NT2/D1 (cell line): ENCODE results near the gene KRT17.
"Not testable (repeated sequence)": the region's sequence is repeated elsewhere in the genome, so short reads cannot be mapped to it uniquely, and the experiment has no call there.

ENCODE experiments used
- DNase-seq: peaks from one replicate; pipeline ENCODE4 v3.0.0-alpha.2; 2011; ENCODE audit warnings: low read depth, low spot score
- H3K27me3 ChIP-seq: 2 replicates; pipeline ENCODE4 v1.6.0; 2011; ENCODE audit warnings: mild to moderate bottlenecking; ENCODE audit not compliant: insufficient read length, insufficient read depth
- H3K36me3 ChIP-seq: 2 replicates; pipeline ENCODE4 v1.6.1; 2011; ENCODE audit warnings: mild to moderate bottlenecking, low read length, mixed read lengths; ENCODE audit not compliant: insufficient read depth, insufficient read length
- H3K4me1 ChIP-seq: 2 replicates; pipeline ENCODE4 v1.5.1; 2011; ENCODE audit not compliant: insufficient read depth, insufficient read length
- H3K4me3 ChIP-seq: 2 replicates; pipeline ENCODE4 v1.5.1; 2011; ENCODE audit warnings: low read depth; ENCODE audit not compliant: insufficient read length
- H3K9ac ChIP-seq: 2 replicates; pipeline ENCODE4 v1.6.0; 2011; ENCODE audit warnings: low read depth; ENCODE audit not compliant: insufficient read length
- H3K9me3 ChIP-seq: 2 replicates; pipeline ENCODE4 v1.5.1; 2011; ENCODE audit warnings: mild to moderate bottlenecking, low read length; ENCODE audit not compliant: insufficient read depth
- SUZ12 ChIP-seq: IDR thresholded peaks from 2 replicates; pipeline ENCODE4 v1.6.1; 2011; ENCODE audit not compliant: insufficient read length, insufficient read depth; ENCODE audit errors: extremely low read depth
- YY1 ChIP-seq: IDR thresholded peaks from 2 replicates; pipeline ENCODE4 v1.6.1; 2011; ENCODE audit not compliant: insufficient read length, insufficient read depth
- ZNF274 ChIP-seq: IDR thresholded peaks from 2 replicates; pipeline ENCODE4 v1.6.1; 2011; ENCODE audit warnings: mild to moderate bottlenecking, low read depth, low read length

KRT17 gene

DNA sequence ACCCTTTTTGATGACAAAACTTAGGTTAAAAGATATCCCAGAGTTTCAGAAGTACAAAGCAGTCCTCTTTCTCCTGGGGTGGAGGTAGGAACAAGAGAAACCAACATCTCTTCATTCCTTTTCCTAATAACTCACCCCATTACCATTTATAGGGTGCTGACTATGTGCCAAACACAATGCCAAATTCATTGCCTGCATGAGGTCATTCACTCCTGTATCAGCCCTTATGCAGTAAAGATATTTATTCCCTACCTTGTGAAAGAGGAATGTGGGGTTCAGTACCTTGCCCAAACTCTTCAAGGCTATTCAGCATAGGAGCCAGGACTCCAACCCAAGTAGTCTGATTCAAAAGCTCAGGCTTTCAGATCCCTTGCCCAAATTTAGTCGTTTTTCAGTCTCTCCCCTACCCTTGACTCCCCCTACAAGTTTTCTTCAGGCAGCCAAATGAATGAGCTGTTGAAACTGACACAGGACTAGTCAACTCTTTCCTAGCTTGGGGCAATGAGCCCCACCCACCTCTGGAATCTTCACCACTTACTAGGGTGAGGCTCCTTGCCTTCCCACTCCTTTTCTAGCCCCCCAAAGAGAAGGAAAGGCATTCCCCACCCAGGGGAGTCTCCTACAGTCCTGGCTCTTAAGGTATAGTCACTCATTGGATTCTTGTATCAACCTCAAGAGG lies 43.5 kb downstream of the KRT17 start:
- no peak for DNase-seq
- H3K9ac ChIP-seq, result no peak overlapping the region
- no peak overlapping the region for H3K4me3 ChIP-seq
- H3K36me3 ChIP-seq, result no peaks in the 10 kb centered on the region
- no peaks in the 10 kb centered on the region for H3K4me1 ChIP-seq
- TF ChIP-seq YY1 (no peak), ZNF274 (no peak), SUZ12 (no peak)
- H3K9me3 ChIP-seq, result no peaks in the 10 kb centered on the region
- H3K27me3 ChIP-seq, result no peaks in the 10 kb centered on the region

DNA sequence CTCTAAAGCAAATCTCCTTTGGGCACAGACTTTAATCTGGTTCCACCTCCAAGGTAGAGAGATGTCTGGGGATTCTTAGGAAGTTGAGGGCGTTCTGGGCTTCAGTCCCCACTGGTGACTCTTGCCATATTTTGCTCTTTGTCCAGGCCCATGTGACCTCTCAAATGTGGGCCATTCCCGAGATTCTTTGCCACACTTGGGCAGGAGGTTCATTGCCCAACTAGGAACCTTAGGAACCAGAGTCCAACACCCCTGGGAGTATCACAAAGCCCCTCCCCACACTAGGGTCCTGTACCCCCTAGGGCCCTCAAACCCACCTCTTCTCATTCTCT lies 44.2 kb downstream of the KRT17 start:
- TF ChIP-seq ZNF274 (no peak), YY1 (no peak), SUZ12 (no peak)
- H3K36me3 ChIP-seq, result no peaks in the 10 kb centered on the region
- no peak for DNase-seq
- no peaks in the 10 kb centered on the region for H3K9me3 ChIP-seq
- H3K27me3 ChIP-seq, result no peaks in the 10 kb centered on the region
- no peak overlapping the region for H3K9ac ChIP-seq
- H3K4me1 ChIP-seq, result no peaks in the 10 kb centered on the region
- H3K4me3 ChIP-seq, result no peak overlapping the region

- Histone ChIP-seq H3K4me3 (no peak overlapping the region), H3K9ac (peak overlapping the region; percentile 51), H3K4me1 (no peaks in the 10 kb centered on the region), H3K36me3 (no peaks in the 10 kb centered on the region), H3K27me3 (no peaks in the 10 kb centered on the region), H3K9me3 (no peaks in the 10 kb centered on the region)
- TF ChIP-seq YY1 (no peak), SUZ12 (no peak), ZNF274 (no peak)
- DNase-seq, result peak; percentile 90
These were observed 44.7 kb downstream of the KRT17 start for GRCh38 chr17:41579484-41580243.

GRCh38 chr17:41578971-41579370 lies 45.4 kb downstream of the KRT17 start:
- no peaks in the 10 kb centered on the region for H3K36me3 ChIP-seq
- no peak overlapping the region for H3K9ac ChIP-seq
- no peak for DNase-seq
- no peaks in the 10 kb centered on the region for H3K9me3 ChIP-seq
- H3K27me3 ChIP-seq, result no peaks in the 10 kb centered on the region
- no peak overlapping the region for H3K4me3 ChIP-seq
- no peaks in the 10 kb centered on the region for H3K4me1 ChIP-seq
- TF ChIP-seq SUZ12 (no peak), YY1 (no peak)

DNA sequence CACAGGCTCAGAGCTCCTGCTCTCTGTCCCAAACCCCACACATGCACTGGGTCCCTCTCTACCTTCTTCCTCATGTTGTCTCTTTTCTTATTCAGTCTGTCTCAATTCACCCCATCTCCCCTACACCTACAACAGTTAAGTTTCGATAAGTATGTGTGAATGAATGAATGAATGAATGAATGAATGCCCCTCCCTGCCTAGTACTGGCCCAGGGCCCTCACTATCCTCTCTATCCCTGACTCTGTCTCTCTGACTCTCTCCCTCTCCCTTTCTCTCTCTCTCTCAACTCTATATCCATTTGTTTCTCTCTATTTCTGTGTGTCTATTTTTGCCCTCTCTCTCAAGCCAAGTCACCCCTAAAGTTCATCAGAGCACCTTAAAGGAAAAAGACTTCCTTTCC lies 45.8 kb downstream of the KRT17 start:
- Histone ChIP-seq H3K4me3 (no peak overlapping the region), H3K9me3 (no peaks in the 10 kb centered on the region), H3K4me1 (no peaks in the 10 kb centered on the region), H3K9ac (no peak overlapping the region), H3K27me3 (no peaks in the 10 kb centered on the region), H3K36me3 (no peaks in the 10 kb centered on the region)
- no peak for TF ChIP-seq YY1
- no peak for DNase-seq

GRCh38 chr17:41576740-41577139 lies 47.6 kb downstream of the KRT17 start:
- not testable (repeated sequence) for H3K9me3 ChIP-seq, H3K4me1 ChIP-seq, H3K36me3 ChIP-seq, DNase-seq, H3K4me3 ChIP-seq, H3K27me3 ChIP-seq, H3K9ac ChIP-seq

DNA sequence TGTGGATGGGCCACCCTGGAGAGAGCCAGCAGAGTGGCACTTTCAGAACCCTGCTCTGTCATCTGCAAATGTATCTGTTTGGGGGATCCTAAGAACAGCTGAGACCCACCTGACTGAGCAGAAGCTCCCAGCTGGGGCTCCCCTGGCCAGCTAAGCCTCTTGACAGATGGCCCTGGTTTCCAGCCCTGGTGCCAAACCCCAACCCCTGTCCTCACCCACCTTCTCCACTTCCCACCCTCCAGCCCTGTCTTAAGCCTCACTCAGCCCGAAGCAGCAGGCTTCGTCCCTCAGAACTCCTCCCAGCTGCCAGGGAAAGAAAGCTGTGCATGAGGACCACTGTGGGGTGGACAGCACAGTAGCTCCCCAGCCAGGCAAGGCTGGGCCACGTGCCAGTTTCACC lies 49.0 kb downstream of the KRT17 start:
- no peak overlapping the region for H3K4me3 ChIP-seq
- H3K27me3 ChIP-seq, result no peaks in the 10 kb centered on the region
- TF ChIP-seq SUZ12, result no peak
- TF ChIP-seq ZNF274, result no peak
- no peak for TF ChIP-seq YY1
- H3K9ac ChIP-seq, result no peak overlapping the region
- no peak for DNase-seq
- H3K9me3 ChIP-seq, result no peaks in the 10 kb centered on the region
- H3K4me1 ChIP-seq, result peaks cover 5% of the 10 kb centered on the region
- H3K36me3 ChIP-seq, result no peaks in the 10 kb centered on the region
